HepG2 (cell line): ENCODE data around the gene ARHGEF10L. TPM values are rescaled to one million over a fixed set of nuclear protein-coding genes. Genes with fewer than 3 reads are reported as not detected.

Experiments used
- ATF3 ChIP-seq: sonication (generic); formaldehyde crosslinking; IDR thresholded peaks from 2 replicates; pipeline ENCODE4 v1.4.0; 2020; ENCODE audit warnings: missing genetic modification reagents
- DNMT3B ChIP-seq: conservative IDR thresholded peaks from 2 replicates; pipeline ENCODE4 v1.6.1; 2016; ENCODE audit warnings: missing biosample characterization, control low read depth
- FOSL2 ChIP-seq: sonication (generic); formaldehyde crosslinking; IDR thresholded peaks from 2 replicates; pipeline ENCODE4 v1.4.0; 2020; ENCODE audit warnings: missing genetic modification reagents
- HNF4G ChIP-seq, 2 experiments: sonication (generic) in 1 of 2; formaldehyde crosslinking in 1 of 2; IDR thresholded peaks; 2 replicates each; pipeline versions ENCODE4 v1.4.0 to v1.6.1; 2011 to 2020; ENCODE audit warnings: borderline replicate concordance in 2 of 2, low read depth in 2 of 2, mild to moderate bottlenecking in 2 of 2, low read length in 1 of 2, missing genetic modification reagents in 1 of 2, moderate library complexity in 1 of 2
- IKZF4 ChIP-seq: sonication (generic); formaldehyde crosslinking; IDR thresholded peaks from 2 replicates; pipeline ENCODE4 v1.5.1; 2020; ENCODE audit warnings: borderline replicate concordance, mild to moderate bottlenecking, low read depth, missing genetic modification reagents; ENCODE audit errors: not compliant biosample characterization
- MYC ChIP-seq: sonication (generic); formaldehyde crosslinking; IDR thresholded peaks from 2 replicates; pipeline ENCODE4 v1.9.0; 2021; ENCODE audit warnings: missing genetic modification reagents, borderline replicate concordance
- NRL ChIP-seq: sonication (generic); formaldehyde crosslinking; IDR thresholded peaks from 2 replicates; pipeline ENCODE4 v1.5.0; 2020; ENCODE audit warnings: missing genetic modification reagents, mild to moderate bottlenecking, moderate library complexity, borderline replicate concordance
- PHF20 ChIP-seq: sonication (generic); formaldehyde crosslinking; IDR thresholded peaks from 2 replicates; pipeline ENCODE4 v1.5.0; 2020; ENCODE audit warnings: mild to moderate bottlenecking, missing genetic modification reagents
- RBM39 ChIP-seq: fragments of 200-400 bp; formaldehyde crosslinking; IDR thresholded peaks from one replicate; pipeline ENCODE4 v1.6.1; 2018; ENCODE audit warnings: antibody characterized with exemption, mild to moderate bottlenecking, low read depth, low read length; ENCODE audit not compliant: poor library complexity, severe bottlenecking
- SPEN ChIP-seq: sonication (generic); formaldehyde crosslinking; IDR thresholded peaks from 2 replicates; pipeline ENCODE4 v1.5.1; 2020; ENCODE audit warnings: low read depth, mild to moderate bottlenecking, missing genetic modification reagents
- XRCC5 ChIP-seq: fragments of 200-400 bp; formaldehyde crosslinking; optimal IDR thresholded peaks from 2 replicates; pipeline ENCODE3; 2017; ENCODE audit warnings: mild to moderate bottlenecking, low read length
- ZFX ChIP-seq: sonication (generic); formaldehyde crosslinking; IDR thresholded peaks from 2 replicates; pipeline ENCODE4 v1.4.0; 2020; ENCODE audit warnings: mild to moderate bottlenecking, low read depth, missing genetic modification reagents, moderate library complexity
- ZNF687 ChIP-seq: sonication (generic); formaldehyde crosslinking; IDR thresholded peaks from 2 replicates; pipeline ENCODE4 v1.5.1; 2020; ENCODE audit warnings: mild to moderate bottlenecking, missing genetic modification reagents, moderate library complexity
- polyA plus RNA-seq, 8 experiments: library from polyadenylated mRNA; depleted of rRNA in 3 of 8; stranded (reverse) in 7 of 8; unstranded in 1 of 8; fragments of >200 nt; fragmentation: Illumina TruSeq in 4 of 8; extraction: Trizol in 4 of 8; gene quantifications; 2 replicates each; pipeline versions ENCODE4 v1.2.1 to v1.2.3, GENCODE V29; 2011 to 2016; ENCODE audit warnings: low read depth in 4 of 8, missing spikeins in 1 of 8, mixed read lengths in 1 of 8; ENCODE audit not compliant: insufficient read depth in 1 of 8
- total RNA-seq, 5 experiments: library from RNA; depleted of rRNA; stranded (reverse); fragments of >200 nt; fragmentation: Illumina TruSeq; extraction: Trizol; gene quantifications; 2 replicates each; pipeline ENCODE4 v1.2.3, GENCODE V29; 2016; ENCODE audit warnings: low read depth in 1 of 5
- TF ChIP-seq, protein P1 (sequence below): sonication (generic); formaldehyde crosslinking; IDR thresholded peaks from 2 replicates; pipeline ENCODE4 v1.4.0; 2020; ENCODE audit warnings: missing genetic modification reagents

ARHGEF10L gene
- total and polyA plus RNA-seq, 2 of the 13 experiments (the other 11 are each of a cell fraction or from before 2014, with no cell fraction given), result 46.5 to 78.3 TPM

- TF ChIP-seq ZNF687 (CRISPR knock-in tag) (peak; percentile 62), PHF20 (CRISPR knock-in tag) (0 out of 2 replicates have a peak, but pooled peaks have one; percentile 31), ATF3 (CRISPR knock-in tag) (0 out of 2 replicates have a peak, but pooled peaks have one; percentile 29), ZFX (CRISPR knock-in tag) (peak; percentile 17; the same call in 1 of the 2 replicates), MYC (CRISPR knock-in tag) (peak; percentile 23; the same call in 1 of the 2 replicates), HNF4G (IDR thresholded peaks at IDR 0.05; ENCODE audit: borderline replicate concordance, low read depth, low read length) (no peak), HNF4G (CRISPR knock-in tag; IDR thresholded peaks at IDR 0.05; ENCODE audit: borderline replicate concordance, low read depth) (no peak), RBM39 (peak; percentile 56), IKZF4 (CRISPR knock-in tag) (no peak), DNMT3B (no peak), FOSL2 (CRISPR knock-in tag) (peak; percentile 80), NRL (0 out of 2 replicates have a peak, but pooled peaks have one; percentile 25), XRCC5 (no peak), SPEN (CRISPR knock-in tag) (no peak)
- TF ChIP-seq, protein P1, sequence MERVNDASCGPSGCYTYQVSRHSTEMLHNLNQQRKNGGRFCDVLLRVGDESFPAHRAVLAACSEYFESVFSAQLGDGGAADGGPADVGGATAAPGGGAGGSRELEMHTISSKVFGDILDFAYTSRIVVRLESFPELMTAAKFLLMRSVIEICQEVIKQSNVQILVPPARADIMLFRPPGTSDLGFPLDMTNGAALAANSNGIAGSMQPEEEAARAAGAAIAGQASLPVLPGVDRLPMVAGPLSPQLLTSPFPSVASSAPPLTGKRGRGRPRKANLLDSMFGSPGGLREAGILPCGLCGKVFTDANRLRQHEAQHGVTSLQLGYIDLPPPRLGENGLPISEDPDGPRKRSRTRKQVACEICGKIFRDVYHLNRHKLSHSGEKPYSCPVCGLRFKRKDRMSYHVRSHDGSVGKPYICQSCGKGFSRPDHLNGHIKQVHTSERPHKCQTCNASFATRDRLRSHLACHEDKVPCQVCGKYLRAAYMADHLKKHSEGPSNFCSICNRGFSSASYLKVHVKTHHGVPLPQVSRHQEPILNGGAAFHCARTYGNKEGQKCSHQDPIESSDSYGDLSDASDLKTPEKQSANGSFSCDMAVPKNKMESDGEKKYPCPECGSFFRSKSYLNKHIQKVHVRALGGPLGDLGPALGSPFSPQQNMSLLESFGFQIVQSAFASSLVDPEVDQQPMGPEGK, result peak; percentile 88
- TF ChIP-seq, all 625 proteins: peak for 10
Observed at GRCh38 chr1:17569200-17570139, 30.0 kb downstream of the ARHGEF10L start (continued).
